Hepatic stellate cell (primary cell): ENCODE results near the gene PNMA5.

Experiments used
- DNase-seq: peaks from one replicate; pipeline ENCODE4 v3.0.0; 2011; ENCODE audit warnings: low spot score

PNMA5 gene

DNA sequence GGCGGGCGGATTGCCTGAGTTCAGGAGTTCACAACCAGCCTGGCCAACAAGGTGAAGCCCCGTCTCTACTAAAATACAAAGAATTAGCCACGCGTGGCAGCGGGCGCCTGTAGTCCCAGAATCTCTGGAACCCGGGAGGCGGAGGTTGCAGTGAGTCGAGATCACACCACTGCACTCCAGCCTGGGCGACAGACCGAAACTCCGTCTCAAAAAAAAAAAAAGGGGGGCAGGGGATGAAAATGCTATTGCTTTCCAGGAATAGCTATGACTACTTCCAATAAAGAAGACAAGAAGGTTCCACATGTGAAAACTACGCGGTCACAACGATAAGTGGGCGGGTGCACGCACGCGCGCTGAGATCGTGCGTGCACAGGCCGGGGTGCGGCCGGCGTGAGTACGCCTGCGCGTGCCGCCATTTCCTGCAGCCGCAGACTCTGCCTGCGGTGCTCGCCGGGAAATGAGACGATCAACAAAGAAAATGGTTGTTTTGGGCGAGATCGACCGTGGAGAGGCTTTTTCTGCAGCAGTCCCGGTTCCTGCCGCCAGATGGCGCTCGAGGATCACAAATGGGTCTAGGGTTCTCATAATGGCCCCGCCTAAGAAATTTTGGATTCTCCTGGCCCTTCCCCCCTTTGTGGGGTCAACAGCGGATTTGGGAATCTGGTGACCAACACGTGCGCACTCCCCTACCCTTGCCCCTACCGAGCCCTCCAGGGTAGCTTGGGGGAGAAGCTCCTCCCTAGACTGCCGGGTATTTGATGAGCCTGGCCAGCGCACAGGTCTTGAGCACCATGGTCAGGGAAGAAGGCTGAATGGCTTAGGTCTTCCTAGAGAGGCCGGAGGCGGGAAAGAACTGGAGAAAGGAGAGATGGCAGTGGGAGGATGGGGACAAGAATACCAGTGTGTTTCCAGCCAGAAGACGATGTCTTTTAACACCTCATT, 35.1 kb downstream of the PNMA5 start:
- DNase-seq = peak; percentile 73

DNA sequence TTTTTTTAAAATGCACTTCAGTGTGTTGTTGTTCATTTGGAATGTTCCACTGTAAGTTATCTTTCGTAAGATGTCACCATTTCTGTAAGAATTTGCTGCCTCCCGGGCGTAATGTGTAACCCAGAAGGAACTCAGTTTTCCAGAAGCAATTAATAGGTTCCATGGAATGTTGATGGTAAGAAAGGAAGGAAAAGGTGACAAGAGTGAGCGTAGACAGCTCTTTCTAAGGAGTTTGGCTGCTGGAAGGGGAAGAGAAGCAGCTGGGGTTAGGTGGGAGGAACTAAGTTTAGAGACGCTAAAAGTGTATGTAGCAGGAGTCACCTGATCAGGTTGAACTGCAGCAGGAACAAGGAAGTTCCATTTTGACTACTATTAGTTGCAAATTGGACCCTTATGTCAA, 35.9 kb downstream of the PNMA5 start:
- no peak for DNase-seq

- no peak for DNase-seq
Measured at GRCh38 chrX:152950786-152951185, 43.1 kb downstream of the PNMA5 start.

- DNase-seq = no peak
Measured at GRCh38 chrX:152949114-152949513, 44.8 kb downstream of the PNMA5 start.

DNA sequence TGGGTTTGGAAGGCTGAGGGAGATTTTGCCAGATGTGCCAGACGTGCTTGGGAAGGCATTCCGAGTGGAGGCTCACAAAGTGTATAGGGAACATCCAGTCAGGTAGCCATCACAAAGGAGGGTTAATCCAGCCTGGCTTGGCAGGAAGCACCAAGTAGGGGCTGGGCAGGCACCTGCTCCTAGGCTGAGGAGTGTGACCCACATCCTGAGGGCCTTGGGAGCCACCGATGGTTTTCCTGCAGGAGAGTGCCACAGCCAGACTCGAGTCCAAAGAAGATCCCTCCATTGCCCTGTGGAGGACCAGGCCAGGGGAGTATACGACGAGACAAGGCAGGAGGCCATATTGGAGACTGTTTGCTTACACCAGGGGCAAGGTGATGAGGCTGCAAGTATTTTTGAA, 47.2 kb downstream of the PNMA5 start:
- no peak for DNase-seq

- no peak for DNase-seq
Measured at GRCh38 chrX:152945021-152945979, 48.6 kb downstream of the PNMA5 start.

- no peak for DNase-seq
Measured at GRCh38 chrX:152943826-152944225, 50.1 kb downstream of the PNMA5 start.

- DNase-seq = no peak
Measured at GRCh38 chrX:152942077-152942442, 51.9 kb downstream of the PNMA5 start.

DNA sequence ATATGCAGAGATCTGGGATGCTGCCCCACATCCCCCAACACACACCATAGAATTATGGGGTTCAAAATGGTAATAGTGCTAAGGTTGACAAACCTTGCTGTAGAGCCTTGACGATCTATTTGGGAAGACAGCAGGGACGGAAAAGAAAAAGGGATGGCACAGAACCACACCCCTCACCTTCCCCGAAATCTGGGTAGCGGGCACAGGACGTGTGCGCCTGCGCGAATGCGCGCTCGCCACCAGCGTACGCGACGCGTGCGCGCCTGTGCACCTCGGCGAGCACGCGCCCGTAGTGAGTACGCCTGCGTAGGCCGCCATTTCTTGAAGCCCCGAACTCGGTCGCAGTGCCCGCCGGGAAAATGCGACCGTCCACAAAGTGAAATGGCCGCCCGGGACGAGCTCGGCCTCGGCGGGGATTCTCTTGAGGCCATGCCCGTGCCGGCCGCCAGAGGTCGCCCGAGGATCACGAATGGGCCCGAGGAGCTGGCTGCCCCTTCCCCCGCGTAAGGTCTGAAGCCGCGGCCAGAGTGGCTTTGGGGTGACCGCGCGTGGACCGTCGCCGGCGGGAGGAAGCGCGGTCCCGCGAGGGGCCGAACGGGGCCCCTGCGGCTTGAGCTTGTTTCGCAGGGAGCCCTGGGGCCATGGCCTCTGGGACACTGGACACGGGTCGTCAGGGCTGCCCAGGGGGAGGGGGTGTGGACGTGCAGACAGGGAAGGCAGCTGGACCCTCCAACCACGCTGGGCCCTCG, 52.4 kb downstream of the PNMA5 start:
- peak; percentile 92 for DNase-seq
